ENCODE measurements around the gene DDA1. TPM values are rescaled to one million over a fixed set of nuclear protein-coding genes. Genes with fewer than 3 reads are reported as not detected.

DDA1 gene
- total RNA-seq, 1 donor = 16.8 TPM

- DNase-seq (ENCODE audit: low read depth) = no peak
- H3K4me3 ChIP-seq (ENCODE audit: low read depth, low read length) = no peak overlapping the region
- TF ChIP-seq CTCF (IDR thresholded peaks at IDR 0.05; ENCODE audit: insufficient read depth, low read depth, low read length) = no peak
Measured at GRCh38 chr19:17314007-17314593, 4.7 kb downstream of the DDA1 start.

- H3K4me3 ChIP-seq (ENCODE audit: low read depth, low read length) = no peak overlapping the region
- DNase-seq (ENCODE audit: low read depth) = no peak
- no peak for TF ChIP-seq CTCF (IDR thresholded peaks at IDR 0.05; ENCODE audit: insufficient read depth, low read depth, low read length)
Measured at GRCh38 chr19:17318966-17319365, 9.6 kb downstream of the DDA1 start.

GRCh38 chr19:17319473-17320238 is 10.3 kb downstream of the DDA1 start:
- no peak for TF ChIP-seq CTCF (IDR thresholded peaks at IDR 0.05; ENCODE audit: insufficient read depth, low read depth, low read length)
- DNase-seq (ENCODE audit: low read depth) = no peak
- H3K4me3 ChIP-seq (ENCODE audit: low read depth, low read length) = no peak overlapping the region

GRCh38 chr19:17320435-17320834 is 11.1 kb downstream of the DDA1 start:
- no peak for TF ChIP-seq CTCF (IDR thresholded peaks at IDR 0.05; ENCODE audit: insufficient read depth, low read depth, low read length)
- DNase-seq (ENCODE audit: low read depth) = no peak
- H3K4me3 ChIP-seq (ENCODE audit: low read depth, low read length) = no peak overlapping the region

GRCh38 chr19:17321655-17322489 is 12.5 kb downstream of the DDA1 start:
- TF ChIP-seq CTCF (IDR thresholded peaks at IDR 0.05; ENCODE audit: insufficient read depth, low read depth, low read length) = no peak
- DNase-seq (ENCODE audit: low read depth) = no peak
- no peak overlapping the region for H3K4me3 ChIP-seq (ENCODE audit: low read depth, low read length)

GRCh38 chr19:17322854-17323253 is 13.5 kb downstream of the DDA1 start:
- no peak overlapping the region for H3K4me3 ChIP-seq (ENCODE audit: low read depth, low read length)
- TF ChIP-seq CTCF (IDR thresholded peaks at IDR 0.05; ENCODE audit: insufficient read depth, low read depth, low read length) = no peak
- no peak for DNase-seq (ENCODE audit: low read depth)
